ENCODE results near the gene IGF2BP2. TPM values are rescaled to one million over a fixed set of nuclear protein-coding genes. Genes with fewer than 3 reads are reported as not detected.
"Not testable (repeated sequence)": the region's sequence is repeated elsewhere in the genome, so short reads cannot be mapped to it uniquely, and the experiment has no call there.

The IGF2BP2 gene
- total RNA-seq, 1 donor from 2014 or later: 15.9 TPM

DNA sequence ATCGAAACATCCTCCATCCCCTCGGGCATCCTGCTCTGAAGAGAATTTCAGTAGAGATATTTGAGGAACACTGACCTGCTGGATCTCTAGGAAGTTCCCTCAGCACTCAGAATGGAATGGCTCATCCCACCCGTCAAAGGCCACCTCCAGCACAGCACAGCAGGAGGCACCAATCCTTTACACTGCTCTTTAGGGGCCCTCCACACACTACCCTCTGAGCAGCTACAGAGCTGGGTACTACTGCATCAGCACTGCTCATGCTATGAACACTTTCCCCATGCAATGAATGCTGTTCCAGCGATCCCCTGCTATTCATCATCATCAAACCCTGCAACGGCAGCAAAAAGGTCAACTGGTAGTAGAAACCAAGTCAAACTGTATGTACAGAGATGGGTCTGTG is 40.5 kb downstream of the IGF2BP2 start:
- intact Hi-C loops (cut with DNase I): no loop called here
- ATAC-seq: no peak

DNA sequence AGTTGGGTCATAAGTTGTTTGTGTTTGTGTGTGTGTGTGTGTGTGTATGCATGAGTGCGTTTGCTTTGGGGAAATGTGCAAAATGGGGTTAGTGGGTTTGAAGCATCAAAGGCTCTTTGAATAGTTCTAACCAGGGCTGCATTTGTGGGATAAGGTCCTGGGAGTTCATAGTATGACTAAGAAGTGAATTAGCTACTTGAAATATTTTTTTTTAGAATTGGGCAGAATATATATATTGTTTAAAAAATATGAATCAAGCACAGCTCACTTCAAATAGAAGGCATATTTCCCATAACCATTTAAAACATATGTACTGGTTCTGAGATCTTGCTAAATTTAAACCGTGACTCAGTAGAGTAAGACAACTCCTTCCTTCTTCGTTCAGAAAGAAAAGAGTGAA is 43.1 kb downstream of the IGF2BP2 start:
- intact Hi-C loops (cut with DNase I): no loop called here
- ATAC-seq (no peak), DNase-seq (ENCODE audit: missing footprints) (no peak)

More for the DNA sequence above, 40.5 kb downstream of the IGF2BP2 start:
- no peak for DNase-seq (ENCODE audit: missing footprints)

- DNase-seq (ENCODE audit: missing footprints): no peak
- intact Hi-C loops (cut with DNase I): no loop called here
- no peak for ATAC-seq
Measured at GRCh38 chr3:185779461-185779860, 45.4 kb downstream of the IGF2BP2 start.

GRCh38 chr3:185778821-185779220 is 46.0 kb downstream of the IGF2BP2 start:
- DNase-seq (ENCODE audit: missing footprints) (no peak), ATAC-seq (no peak)
- intact Hi-C loops (cut with DNase I): no loop called here

DNA sequence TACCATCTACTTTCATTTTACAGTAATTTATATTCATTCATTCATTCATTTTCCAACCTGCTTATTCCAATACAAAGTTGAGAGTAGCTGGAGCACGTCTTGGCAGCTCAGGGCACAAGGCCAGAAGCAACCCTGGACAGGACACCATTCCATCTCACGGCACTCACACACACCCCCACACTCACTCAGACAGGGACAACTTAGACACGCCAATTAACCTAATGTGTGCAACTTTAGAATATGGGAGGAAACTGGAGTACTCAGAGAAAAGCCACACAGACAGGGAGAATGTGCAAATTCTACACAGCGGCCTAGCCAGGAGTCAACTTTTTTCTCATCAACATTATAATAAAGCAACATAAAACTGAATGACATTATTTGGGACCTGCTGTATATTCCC is 46.7 kb downstream of the IGF2BP2 start:
- no peak for ATAC-seq
- intact Hi-C loops (cut with DNase I): no loop called here
- no peak for DNase-seq (ENCODE audit: missing footprints)

- no peak for ATAC-seq
- DNase-seq (ENCODE audit: missing footprints): no peak
- intact Hi-C loops (cut with DNase I): no loop called here
Measured at GRCh38 chr3:185770109-185770508, 54.7 kb downstream of the IGF2BP2 start.

GRCh38 chr3:185768578-185768982 is 56.3 kb downstream of the IGF2BP2 start:
- intact Hi-C loops (cut with DNase I): loop anchor here (5.0 kb wide), 2 partner anchors 91 to 106 kb away; no protein-coding TSS in a partner anchor
- ATAC-seq: not testable (repeated sequence)
- peak; percentile 59 for DNase-seq (ENCODE audit: missing footprints)

DNA sequence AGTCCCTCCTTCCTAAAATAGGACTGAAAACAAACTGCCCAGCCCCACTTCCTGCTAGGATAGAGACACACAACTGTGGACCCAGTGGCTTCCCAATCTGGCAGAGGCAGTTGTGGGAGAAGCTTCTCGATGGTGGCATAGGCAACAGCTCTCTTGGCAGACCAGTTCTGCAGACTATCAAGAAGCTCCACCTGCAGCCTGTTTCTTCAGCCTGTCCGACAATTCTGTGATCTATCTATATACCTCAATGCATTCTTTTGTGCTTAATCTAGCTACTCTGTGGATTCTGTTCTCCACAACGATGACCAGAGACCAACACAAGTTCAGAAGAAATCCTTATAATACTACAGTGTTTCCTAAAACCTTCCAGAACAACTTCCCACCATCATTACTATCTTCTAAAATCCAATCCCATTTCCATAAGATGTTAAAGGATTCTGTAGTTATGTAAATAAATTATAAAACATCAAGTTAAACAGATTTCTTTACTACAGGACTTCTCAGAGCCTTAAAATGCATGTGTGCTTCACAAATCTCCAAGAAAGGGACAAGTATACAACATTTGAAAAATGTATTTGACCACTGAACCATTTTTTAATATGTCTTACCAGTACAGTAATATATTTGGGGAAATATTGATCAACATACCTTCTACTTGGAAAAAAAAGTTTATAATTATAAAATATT is 57.7 kb downstream of the IGF2BP2 start:
- DNase-seq (ENCODE audit: missing footprints) (no peak), ATAC-seq (no peak)
- intact Hi-C loops (cut with DNase I): loop anchor here (5.0 kb wide), 2 partner anchors 90 to 105 kb away; no protein-coding TSS in a partner anchor

GRCh38 chr3:185766329-185767001 is 58.4 kb downstream of the IGF2BP2 start:
- intact Hi-C loops (cut with DNase I): loop anchor here (5.0 kb wide), 2 partner anchors 89 to 104 kb away; no protein-coding TSS in a partner anchor
- DNase-seq (ENCODE audit: missing footprints) (no peak), ATAC-seq (no peak)

- ATAC-seq (no peak), DNase-seq (ENCODE audit: missing footprints) (no peak)
- intact Hi-C loops (cut with DNase I): loop anchor here (5.0 kb wide), 2 partner anchors 88 to 103 kb away; no protein-coding TSS in a partner anchor
Measured at GRCh38 chr3:185764980-185765370, 59.9 kb downstream of the IGF2BP2 start.

DNA sequence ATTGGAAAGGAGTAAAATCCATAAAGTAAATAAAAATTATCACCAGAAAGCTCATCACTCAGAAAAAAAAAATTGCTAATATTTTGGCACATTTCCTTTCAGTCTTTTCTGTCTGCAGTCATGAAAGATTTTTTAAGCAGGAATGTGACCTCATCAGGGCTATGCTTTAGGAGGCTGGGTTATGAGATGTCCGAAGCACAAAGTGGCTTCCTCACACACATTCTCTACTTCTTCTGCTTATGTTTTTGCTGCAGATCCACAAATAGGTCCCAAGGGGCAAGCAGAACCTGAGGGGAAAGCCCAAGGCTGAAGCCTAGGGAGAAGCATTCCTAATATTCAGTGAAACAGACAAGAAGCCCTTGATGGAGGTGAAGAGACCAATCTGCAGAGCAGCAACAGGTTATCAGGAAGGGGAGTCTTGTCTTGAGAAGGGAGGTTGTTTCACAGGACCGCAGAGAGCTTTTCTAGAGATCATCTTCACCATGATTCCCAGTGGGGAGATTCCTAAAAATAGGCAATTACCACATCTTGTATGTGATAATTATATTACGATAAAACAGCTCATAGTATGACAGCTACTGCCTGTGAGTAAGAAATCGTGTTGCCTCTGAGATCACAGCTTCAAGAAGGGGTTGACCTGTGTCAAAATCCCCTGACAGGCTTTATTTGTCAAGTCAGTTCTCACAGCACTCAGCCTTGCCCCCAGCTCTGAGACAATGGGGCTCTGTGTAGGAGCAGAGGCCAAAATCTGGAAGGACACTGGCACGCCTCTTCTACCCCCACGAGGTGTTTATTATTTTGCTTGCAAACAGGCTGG is 60.5 kb downstream of the IGF2BP2 start:
- intact Hi-C loops (cut with DNase I): no loop called here
- ATAC-seq: peak; percentile 56
- DNase-seq (ENCODE audit: missing footprints): no peak

DNA sequence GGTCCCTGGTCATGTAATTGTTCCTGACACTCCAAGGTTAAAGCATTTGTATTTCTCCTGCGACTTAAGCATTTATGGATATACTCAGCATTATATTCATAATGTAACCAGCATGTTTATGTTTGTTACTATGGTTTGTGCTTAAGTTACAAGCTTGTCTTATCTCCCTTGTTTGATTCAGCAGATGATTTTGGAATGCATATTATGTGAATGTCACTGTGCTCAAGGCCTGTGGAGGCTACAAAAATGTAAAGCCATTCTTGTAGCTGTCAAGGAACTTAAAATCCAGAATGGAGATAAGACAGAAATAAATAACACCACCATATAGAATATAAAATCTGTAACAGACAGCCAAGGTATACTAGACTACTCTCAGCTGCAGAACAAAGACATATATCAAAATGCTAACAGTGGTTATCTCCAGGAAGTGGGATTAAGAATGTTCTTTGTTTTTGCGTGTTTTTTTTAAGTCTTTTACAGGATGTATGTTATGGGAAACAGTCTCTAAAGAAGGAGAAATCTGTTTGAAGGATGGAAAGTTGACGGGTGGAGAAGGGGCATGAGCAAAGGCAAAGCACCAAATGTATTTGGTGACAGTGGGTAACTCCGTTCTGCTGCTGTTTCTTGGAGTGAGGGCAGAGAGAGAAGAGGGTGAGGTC is 61.4 kb downstream of the IGF2BP2 start:
- DNase-seq (ENCODE audit: missing footprints) (no peak), ATAC-seq (no peak)
- intact Hi-C loops (cut with DNase I): no loop called here

GRCh38 chr3:185760550-185760949 is 64.3 kb downstream of the IGF2BP2 start:
- intact Hi-C loops (cut with DNase I): no loop called here
- ATAC-seq: no peak
- DNase-seq (ENCODE audit: missing footprints): no peak

- no peak for DNase-seq (ENCODE audit: missing footprints)
- no peak for ATAC-seq
- intact Hi-C loops (cut with DNase I): no loop called here
Measured at GRCh38 chr3:185760088-185760487, 64.8 kb downstream of the IGF2BP2 start.

DNA sequence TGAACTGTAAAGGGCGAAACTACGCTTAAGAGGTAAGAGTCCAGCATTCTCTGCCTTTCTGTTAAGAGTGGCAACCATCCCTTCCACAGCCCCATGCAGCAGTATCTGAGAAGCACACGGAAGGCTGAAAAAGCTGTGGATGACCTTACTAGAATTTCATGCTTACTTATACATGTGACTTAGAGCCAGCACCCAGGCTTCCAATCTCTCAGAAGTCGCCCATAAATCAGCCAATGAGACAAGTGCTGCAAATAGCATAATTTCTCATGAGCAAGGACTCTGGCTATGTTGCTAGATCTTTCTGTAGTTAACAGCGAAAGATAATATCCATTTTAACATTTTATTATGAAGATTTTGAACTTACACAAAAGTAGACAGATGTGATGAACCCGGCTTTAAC is 65.3 kb downstream of the IGF2BP2 start:
- intact Hi-C loops (cut with DNase I): no loop called here
- ATAC-seq (no peak), DNase-seq (ENCODE audit: missing footprints) (no peak)

DNA sequence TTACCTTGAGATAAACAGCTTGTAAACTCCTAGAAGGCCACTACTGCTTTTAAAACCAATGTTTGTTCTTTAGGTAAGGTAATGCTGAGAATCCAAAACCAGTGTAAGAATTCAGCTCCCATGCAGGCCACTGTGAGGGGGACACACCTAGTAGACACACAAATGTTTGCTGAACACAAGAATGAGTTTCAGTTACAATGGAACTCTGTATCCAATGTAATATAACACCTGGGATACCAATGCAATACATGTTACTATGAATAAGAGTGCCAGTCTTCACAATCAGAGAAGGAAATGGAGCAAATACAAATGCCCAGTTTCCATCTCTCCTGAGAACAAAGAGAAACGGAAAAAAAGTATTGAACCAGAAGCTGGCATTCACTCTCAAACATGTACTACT is 65.9 kb downstream of the IGF2BP2 start:
- intact Hi-C loops (cut with DNase I): no loop called here
- no peak for DNase-seq (ENCODE audit: missing footprints)
- no peak for ATAC-seq

GRCh38 chr3:185757176-185757575 is 67.7 kb downstream of the IGF2BP2 start:
- intact Hi-C loops (cut with DNase I): no loop called here
- no peak for DNase-seq (ENCODE audit: missing footprints)
- ATAC-seq: no peak

DNA sequence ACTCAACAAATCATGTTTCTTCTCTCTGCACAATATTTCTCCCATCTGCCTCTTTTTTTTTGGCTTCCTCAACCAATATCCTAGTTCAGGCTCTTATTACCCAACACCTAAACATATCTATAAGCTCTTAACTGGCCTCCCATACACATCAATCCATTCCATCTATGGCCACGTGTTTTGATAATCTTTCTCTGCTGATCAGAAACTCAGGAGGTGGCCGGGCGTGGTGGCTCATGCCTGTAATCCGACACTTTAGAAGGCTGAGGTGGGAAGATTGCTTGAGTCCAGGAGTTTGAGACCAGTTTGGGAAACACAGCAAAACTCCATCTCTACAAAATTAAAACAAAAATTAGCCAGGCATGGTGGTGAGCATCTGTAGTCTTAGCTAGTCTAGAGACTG is 68.4 kb downstream of the IGF2BP2 start:
- no peak for ATAC-seq
- intact Hi-C loops (cut with DNase I): no loop called here
- no peak for DNase-seq (ENCODE audit: missing footprints)

DNA sequence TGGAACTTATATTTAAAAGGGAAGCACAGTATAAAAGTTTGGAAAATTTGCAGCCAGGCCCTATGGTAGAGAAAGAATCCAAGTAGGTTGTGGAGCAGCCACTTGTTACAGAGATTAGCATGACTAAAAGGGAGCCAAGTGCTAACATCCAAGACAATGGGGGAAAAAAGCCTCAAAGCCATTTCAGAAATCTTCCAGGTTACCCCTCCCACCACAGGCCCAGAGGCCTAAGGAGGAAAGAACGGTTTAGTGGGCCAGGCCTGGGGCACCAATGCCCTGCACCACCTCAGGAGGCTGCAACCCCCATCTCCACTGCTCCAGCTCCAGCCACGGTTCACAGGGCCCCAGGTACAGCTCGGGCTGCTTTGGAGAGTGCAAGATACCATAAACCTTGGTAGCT is 69.9 kb downstream of the IGF2BP2 start:
- no peak for ATAC-seq
- intact Hi-C loops (cut with DNase I): no loop called here
- DNase-seq (ENCODE audit: missing footprints): no peak

Measured in Right ventricle myocardium inferior (tissue), 1 donor.